ENCODE data around the gene SUGCT.

DNA sequence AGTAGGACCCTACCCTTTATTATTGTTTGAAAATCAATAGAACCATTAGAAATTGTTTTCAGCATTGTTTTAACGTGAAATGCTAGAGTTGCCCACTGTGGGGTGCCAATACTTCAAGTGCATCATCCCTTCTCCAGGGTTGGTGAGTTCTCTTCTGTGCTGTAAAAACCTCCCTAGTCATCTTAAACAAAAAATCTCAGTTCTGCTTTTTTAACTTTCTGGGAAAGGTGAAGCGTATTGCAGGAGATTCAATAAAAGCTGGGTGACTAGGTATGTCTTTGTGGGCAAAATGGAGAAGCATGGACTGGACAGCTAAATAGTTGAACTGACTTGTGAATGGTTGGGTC, 699.1 kb downstream of the SUGCT start:
- TF ChIP-seq, protein P1, sequence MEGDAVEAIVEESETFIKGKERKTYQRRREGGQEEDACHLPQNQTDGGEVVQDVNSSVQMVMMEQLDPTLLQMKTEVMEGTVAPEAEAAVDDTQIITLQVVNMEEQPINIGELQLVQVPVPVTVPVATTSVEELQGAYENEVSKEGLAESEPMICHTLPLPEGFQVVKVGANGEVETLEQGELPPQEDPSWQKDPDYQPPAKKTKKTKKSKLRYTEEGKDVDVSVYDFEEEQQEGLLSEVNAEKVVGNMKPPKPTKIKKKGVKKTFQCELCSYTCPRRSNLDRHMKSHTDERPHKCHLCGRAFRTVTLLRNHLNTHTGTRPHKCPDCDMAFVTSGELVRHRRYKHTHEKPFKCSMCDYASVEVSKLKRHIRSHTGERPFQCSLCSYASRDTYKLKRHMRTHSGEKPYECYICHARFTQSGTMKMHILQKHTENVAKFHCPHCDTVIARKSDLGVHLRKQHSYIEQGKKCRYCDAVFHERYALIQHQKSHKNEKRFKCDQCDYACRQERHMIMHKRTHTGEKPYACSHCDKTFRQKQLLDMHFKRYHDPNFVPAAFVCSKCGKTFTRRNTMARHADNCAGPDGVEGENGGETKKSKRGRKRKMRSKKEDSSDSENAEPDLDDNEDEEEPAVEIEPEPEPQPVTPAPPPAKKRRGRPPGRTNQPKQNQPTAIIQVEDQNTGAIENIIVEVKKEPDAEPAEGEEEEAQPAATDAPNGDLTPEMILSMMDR (IDR thresholded peaks at IDR 0.05; ENCODE audit: borderline replicate concordance, extremely low read depth, low read length, poor library complexity, severe bottlenecking): no peak
- TF ChIP-seq EZH2 (IDR thresholded peaks at IDR 0.05; ENCODE audit: borderline replicate concordance, low read depth, low read length, severe bottlenecking): no peak

All from DND-41 (cell line).